ENCODE results near the gene DSCAML1. TPM values are rescaled to one million over a fixed set of nuclear protein-coding genes. Genes with fewer than 3 reads are reported as not detected.

DSCAML1 gene
- total and polyA plus RNA-seq, 2 of the 8 experiments (the other 6 are each of a cell fraction or from before 2014, with no cell fraction given) = 0.19 to 0.24 TPM

DNA sequence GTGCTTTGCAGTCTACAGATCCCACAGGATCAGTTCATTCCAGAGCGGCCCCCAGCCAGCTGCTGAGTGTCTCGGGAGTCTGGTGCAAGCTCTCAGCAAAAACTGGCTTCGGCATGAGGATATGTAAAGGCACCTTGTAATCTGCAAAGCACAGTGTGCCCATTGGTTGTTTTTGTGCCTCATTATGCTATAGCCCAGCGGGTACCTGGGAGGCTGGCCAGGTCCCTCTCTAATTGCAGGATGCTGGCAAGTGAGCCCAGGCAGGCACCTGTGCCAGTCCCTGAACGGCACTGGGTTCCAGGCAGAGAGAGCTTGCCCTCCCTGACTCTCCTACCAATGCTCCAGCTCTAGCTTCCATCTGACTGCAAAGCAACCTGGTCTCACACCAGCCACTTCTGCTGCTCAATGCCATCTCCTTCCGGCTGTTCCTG, 128.7 kb downstream of the DSCAML1 start:
- ChIA-PET POLR2A (ENCODE audit: partially characterized antibody) (no interaction called here), CTCF (ENCODE audit: partially characterized antibody) (interaction anchor here (2.4 kb wide), 1 partner anchor 11 kb away, joined by 7 read pairs; no protein-coding TSS in a partner anchor)
- Histone ChIP-seq H3K4me2 (ENCODE audit: insufficient read depth in 1 of 2, low read depth in 2 of 2, low read length in 2 of 2) (no peak overlapping the region), H4K8ac (ENCODE audit: extremely low read depth, insufficient read depth, low read length) (no peak overlapping the region), H3K14ac (ENCODE audit: insufficient read length) (no peak overlapping the region), H2BK20ac (ENCODE audit: low read length) (no peak overlapping the region), H2AFZ (ENCODE audit: low read length) (no peak overlapping the region), H3K56ac (replicated peaks; ENCODE audit: insufficient read length, low read depth, low read length) (no peak overlapping the region), H3K18ac (ENCODE audit: extremely low read depth, low read length) (no peak overlapping the region), H2BK15ac (ENCODE audit: low read length) (no peak overlapping the region), H3K23ac (ENCODE audit: insufficient read length) (no peak overlapping the region), H2BK12ac (ENCODE audit: low read depth, low read length) (peak overlapping the region; percentile 13; the same call in 1 of the 2 replicates), H3K79me1 (ENCODE audit: low read depth, low read length) (no peaks in the 10 kb centered on the region), H3K9ac (replicated peaks in 1 of 4; ENCODE audit: extremely low read depth in 1 of 4, low read depth in 3 of 4, low read length in 3 of 4) (no peak overlapping the region), H3K79me2 (ENCODE audit: control insufficient read depth in 1 of 2, insufficient read depth in 2 of 2, low read length in 2 of 2) (no peaks in the 10 kb centered on the region), H2BK120ac (replicated peaks; ENCODE audit: low read depth, low read length) (no peak overlapping the region), H3K4me3 (ENCODE audit: extremely low read depth in 1 of 4, insufficient read depth in 2 of 4, low read depth in 3 of 4, low read length in 4 of 4) (no peak overlapping the region), H3K4me1 (replicated peaks in 1 of 4; ENCODE audit: control insufficient read depth in 3 of 4, insufficient read depth in 4 of 4, low read length in 3 of 4) (peaks cover 10 to 24% (median 15%) of the 10 kb centered on the region in 4 experiments), H3K27me3 (replicated peaks in 1 of 4; ENCODE audit: control insufficient read depth in 3 of 4, extremely low read depth in 1 of 4, insufficient read depth in 3 of 4, low read length in 3 of 4) (no peaks in the 10 kb centered on the region; a peak in 1 of 7 replicates), H3K9me3 (ENCODE audit: insufficient read depth in 2 of 2, low read depth in 1 of 2, low read length in 1 of 2) (no peaks in the 10 kb centered on the region), H2BK5ac (ENCODE audit: low read depth, low read length) (no peak overlapping the region), H4K5ac (ENCODE audit: insufficient read length, low read depth, low read length) (no peak overlapping the region), H2AK5ac (ENCODE audit: low read depth, low read length) (no peak overlapping the region), H3K23me2 (ENCODE audit: low read depth, low read length) (no peaks in the 10 kb centered on the region), H3K27ac (ENCODE audit: low read depth, low read length) (no peak overlapping the region), H3K36me3 (ENCODE audit: control insufficient read depth in 2 of 4, insufficient read depth in 4 of 4, low read length in 3 of 4) (no peaks in the 10 kb centered on the region), H4K20me1 (replicated peaks in 1 of 2; ENCODE audit: control insufficient read depth in 1 of 2, insufficient read depth in 2 of 2, low read length in 2 of 2) (peaks cover 0 to 2% of the 10 kb centered on the region in 2 experiments), H3K4ac (replicated peaks; ENCODE audit: insufficient read length, low read depth, low read length) (no peak overlapping the region), H4K91ac (replicated peaks; ENCODE audit: insufficient read length, low read length) (no peak overlapping the region)
- TF ChIP-seq RBBP5 (IDR thresholded peaks at IDR 0.05; ENCODE audit: borderline replicate concordance, low read depth, low read length) = no peak
- WGBS, 2 experiments (ENCODE audit: extremely low coverage in 1 of 2, insufficient coverage in 1 of 2, insufficient read length in 1 of 2, insufficient replicate concordance in 2 of 2, low coverage in 1 of 2, low lambda C conversion rate in 2 of 2, missing lambda C conversion rate in 1 of 2) = 93% methylated on average over 6 of the region's 6 CpGs; no CpG with 5 or more reads in 1 of the 2 experiments
- FAIRE-seq (no peak), DNase-seq (ENCODE audit: low read depth in 1 of 2, low spot score in 2 of 2) (no peak)

Measured in H1 (cell line).